Stimulated activated CD8-positive, alpha-beta memory T cell treated with anti-CD3 and anti-CD28 coated beads, Interleukin-15, amount 100 ng/mL, for 48 hours (primary cell): ENCODE measurements around the gene DCAF15.
"Not testable (repeated sequence)": the region's sequence is repeated elsewhere in the genome, so short reads cannot be mapped to it uniquely, and the experiment has no call there.

Experiments used
- DNase-seq, 2 donors: peaks; one replicate each; pipeline ENCODE4 v3.0.0-alpha.2; 2020; ENCODE audit warnings: low read depth in 2 of 2

Gene DCAF15

GRCh38 chr19:13959962-13960862, 7.9 kb downstream of the DCAF15 start:
- DNase-seq: no peak

GRCh38 chr19:13960863-13961784, 8.8 kb downstream of the DCAF15 start:
- DNase-seq: no peak

- DNase-seq: no peak
These were observed 9.8 kb downstream of the DCAF15 start for GRCh38 chr19:13961826-13962698.

GRCh38 chr19:13962699-13963602, 10.6 kb downstream of the DCAF15 start:
- no peak for DNase-seq

- no peak for DNase-seq
These were observed 11.3 kb downstream of the DCAF15 start for GRCh38 chr19:13963603-13964105.

- DNase-seq: no peak
These were observed 12.5 kb downstream of the DCAF15 start for GRCh38 chr19:13964776-13965175.

DNA sequence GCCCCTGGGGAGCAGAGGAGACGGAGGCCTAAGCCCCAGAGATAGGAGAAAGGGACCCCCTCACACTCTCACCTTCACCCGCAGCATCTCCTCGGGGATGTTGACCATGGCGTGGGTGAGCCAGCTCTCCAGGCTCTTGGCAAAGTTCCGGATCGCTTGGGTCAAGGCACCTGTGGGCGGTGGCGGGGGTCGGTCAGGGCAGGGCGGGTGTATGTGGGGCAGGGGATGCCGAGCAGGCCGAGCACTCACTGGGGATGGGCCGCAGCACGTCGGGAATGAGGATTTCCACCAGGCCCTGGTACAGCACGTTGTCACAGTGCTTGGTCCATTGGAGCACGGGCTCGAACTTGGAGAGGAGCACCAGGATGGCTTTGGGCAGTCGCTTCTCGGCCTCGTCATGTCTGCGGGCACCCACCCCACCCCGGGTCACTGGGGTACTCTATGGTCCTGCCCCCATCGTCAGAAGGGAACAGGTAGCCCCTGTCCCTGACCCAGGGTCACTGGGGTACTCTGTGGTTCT, 13.1 kb downstream of the DCAF15 start:
- no peak for DNase-seq

GRCh38 chr19:13965926-13966683, 13.8 kb downstream of the DCAF15 start:
- no peak for DNase-seq

DNA sequence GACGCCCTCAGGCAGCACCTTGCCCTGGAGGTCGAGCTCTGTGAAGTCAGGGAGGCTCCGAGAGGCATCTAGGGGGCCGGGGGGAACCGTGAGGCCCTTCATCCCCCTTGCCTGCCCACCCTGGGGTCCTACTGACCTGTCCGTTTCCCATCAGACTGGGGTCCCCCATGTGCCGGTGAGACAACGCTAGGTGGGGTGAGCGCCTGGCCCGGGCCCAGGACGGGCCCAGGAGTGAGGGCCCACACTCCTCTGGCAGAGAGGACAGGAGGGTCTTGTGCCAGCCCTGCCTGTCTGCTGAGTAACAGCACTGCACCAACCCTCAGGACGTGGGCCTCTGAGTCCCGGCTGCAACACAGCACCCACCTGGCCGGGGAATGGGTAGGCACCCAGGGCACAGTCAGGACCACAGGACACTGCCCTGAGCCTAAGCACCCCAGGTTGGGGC, 14.4 kb downstream of the DCAF15 start:
- DNase-seq: no peak

GRCh38 chr19:13967206-13967605, 14.9 kb downstream of the DCAF15 start:
- not testable (repeated sequence) for DNase-seq

DNA sequence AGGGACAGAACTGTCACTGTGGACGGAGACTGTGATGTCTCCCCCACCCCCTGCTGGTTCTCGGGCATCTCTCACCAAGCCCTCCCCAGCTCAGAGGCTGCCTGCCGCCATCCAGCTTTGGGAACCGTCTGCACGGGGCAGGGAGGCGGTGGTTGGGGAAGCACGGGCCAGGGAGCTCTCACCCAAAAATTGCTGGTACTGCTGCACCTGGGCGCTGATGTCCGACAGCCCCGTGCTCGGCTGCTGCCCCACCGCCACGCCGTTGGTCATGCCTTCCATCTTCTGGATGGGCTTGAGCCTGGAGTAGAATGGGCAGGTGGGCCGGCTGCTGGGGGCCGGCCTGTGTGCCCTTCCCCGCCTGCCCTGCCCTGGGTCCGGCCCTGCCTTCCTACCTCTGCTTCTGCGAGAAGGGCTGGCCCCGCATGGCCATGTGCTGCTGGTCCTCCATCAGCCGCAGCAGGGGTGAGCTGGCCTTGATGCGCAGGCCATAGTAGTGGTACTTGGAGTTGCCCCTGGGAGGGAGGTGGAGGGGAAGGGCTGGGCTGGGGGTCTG, 16.1 kb downstream of the DCAF15 start:
- DNase-seq: no peak

DNA sequence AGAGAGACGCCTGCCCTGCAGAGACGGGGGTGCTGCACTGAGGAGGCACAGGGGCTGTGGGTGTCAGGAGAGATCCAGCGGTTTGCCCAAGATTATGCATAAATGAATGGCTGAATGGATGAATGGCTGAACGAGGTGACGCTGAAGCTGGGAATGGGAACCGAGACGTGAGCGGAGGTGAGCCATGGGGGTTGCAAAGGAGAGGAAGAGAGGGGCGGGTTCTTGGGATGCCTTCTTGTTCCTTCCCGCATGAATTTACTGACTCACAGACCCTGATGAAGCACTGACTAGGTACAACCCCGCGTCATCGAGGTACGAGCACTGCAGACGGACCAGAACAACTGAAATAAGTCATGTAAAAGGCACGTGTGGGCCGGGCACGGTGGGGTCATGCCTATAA, 16.7 kb downstream of the DCAF15 start:
- DNase-seq: no peak

- DNase-seq: no peak
These were observed 17.6 kb downstream of the DCAF15 start for GRCh38 chr19:13969897-13970296.

DNA sequence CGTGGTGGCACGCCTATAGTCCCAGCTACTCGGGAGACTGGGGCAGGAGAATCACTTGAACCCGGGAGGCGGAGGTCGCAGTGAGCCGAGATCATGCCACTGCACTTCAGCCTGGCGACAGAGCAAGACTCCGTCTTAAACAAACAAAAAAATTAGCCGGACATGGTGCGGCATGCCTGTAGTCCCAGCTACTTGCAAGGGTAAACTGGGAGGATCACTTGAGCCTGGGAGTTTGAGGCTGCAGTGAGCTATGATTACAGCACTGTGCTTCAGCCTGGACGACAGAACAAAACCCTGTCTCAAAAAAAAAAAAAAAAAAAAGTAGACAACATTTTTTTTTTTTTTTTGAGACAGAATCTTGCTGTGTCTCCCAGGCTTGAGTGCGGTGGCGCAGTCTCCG, 19.6 kb downstream of the DCAF15 start:
- DNase-seq: not testable (repeated sequence)

GRCh38 chr19:13972368-13973155, 20.3 kb downstream of the DCAF15 start:
- no peak for DNase-seq

DNA sequence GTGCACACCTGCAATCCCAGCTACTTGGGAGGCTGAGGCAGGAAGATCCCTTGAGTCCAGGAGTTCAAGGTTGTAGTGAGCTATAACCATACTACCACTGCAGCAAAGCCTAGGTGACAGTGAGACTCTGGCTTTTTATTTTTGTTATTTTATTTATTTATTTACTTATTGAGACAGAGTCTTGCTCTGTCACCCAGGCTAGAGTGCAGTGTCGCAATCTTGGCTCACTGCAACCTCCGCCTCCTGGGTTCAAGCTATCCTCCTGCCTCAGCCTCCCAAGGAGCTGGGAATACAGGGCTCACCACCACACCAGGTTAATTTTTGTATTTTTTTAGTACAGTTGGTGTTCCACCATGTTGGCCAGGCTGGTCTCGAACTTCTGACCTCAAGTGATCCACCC, 21.2 kb downstream of the DCAF15 start:
- DNase-seq: not testable (repeated sequence)

- no peak for DNase-seq
These were observed 21.8 kb downstream of the DCAF15 start for GRCh38 chr19:13974073-13974472.

GRCh38 chr19:13975870-13976269, 23.6 kb downstream of the DCAF15 start:
- no peak for DNase-seq
